ENCODE measurements around the gene MYO3B.

- no peak for TF ChIP-seq POLR2AphosphoS5 (IDR thresholded peaks at IDR 0.05; ENCODE audit: borderline replicate concordance, low read depth, low read length)
- no peak for TF ChIP-seq EZH2 (IDR thresholded peaks at IDR 0.05)
- TF ChIP-seq FOXP2 (optimal IDR thresholded peaks at IDR 0.05; ENCODE audit: control extremely low read depth, extremely low read length, insufficient read depth) = no peak
These were observed 60.8 kb downstream of the MYO3B start for GRCh38 chr2:170238776-170239175.
